HCT116 (cell line): Measurements from ENCODE around the gene OLFML1. TPM values are rescaled to one million over a fixed set of nuclear protein-coding genes. Genes with fewer than 3 reads are reported as not detected.

Source experiments
- ATAC-seq: fragments of 200-7000 bp; cut with Tn5 transposase; 2 replicates; pipeline ENCODE4 v1.9.1; 2020; ENCODE audit warnings: mild to moderate bottlenecking, moderate library complexity
- BruUV-seq: library from RNA; stranded (reverse); fragments of 400-500 nt; replicated peaks from 2 replicates; lab custom pipeline; 2021; lab: Mats Ljungman, UMichigan
- CTCF ChIA-PET: fragments of 300-600 bp; sonication (Branson Sonifier 250); formaldehyde crosslinking; loops from one replicate; lab custom pipeline; 2021; ENCODE audit warnings: antibody characterized with exemption; lab: Charles Lee
- POLR2A ChIA-PET: fragments of 300-600, 350-600 bp; sonication (Branson Sonifier 250); formaldehyde crosslinking; loops from one replicate; lab custom pipeline; 2021; ENCODE audit warnings: antibody characterized with exemption; lab: Charles Lee
- RAD21 ChIA-PET, 2 experiments: fragments of 300-600 bp; sonication (Branson Sonifier 250); formaldehyde crosslinking; loops; one replicate each; lab custom pipeline; 2023; ENCODE audit warnings: low total read pairs in 2 of 2; ENCODE audit not compliant: uncharacterized antibody in 2 of 2, unreplicated experiment in 2 of 2, low non-redundant PET in 1 of 2; lab: Charles Lee
- DNase-seq: peaks from one replicate; pipeline ENCODE4 v3.0.0-alpha.2; 2010; ENCODE audit warnings: low read depth, low spot score
- H2AFZ ChIP-seq: fragments of 200-600 bp; shearing (Covaris generic), sonication (generic); 2 replicates; pipeline ENCODE4 v1.6.1; 2017; ENCODE audit warnings: low read depth, mixed run types, mixed read lengths, antibody characterized with exemption, low read length; ENCODE audit not compliant: poor library complexity, severe bottlenecking
- H3K27ac ChIP-seq: 2 replicates; pipeline ENCODE4 v1.5.1; 2012; ENCODE audit warnings: low read depth, low read length
- H3K27me3 ChIP-seq: fragments of 200-600 bp; sonication (generic); 2 replicates; pipeline ENCODE4 v1.6.1; 2016; ENCODE audit warnings: mixed run types, low read length, mixed read lengths; ENCODE audit not compliant: insufficient read depth
- H3K36me3 ChIP-seq, 2 experiments: fragments of 200-500 bp in 1 of 2; fragments of 200-600 bp in 1 of 2; sonication (Bioruptor generic) in 1 of 2; sonication (generic) in 1 of 2; 2 replicates each; pipeline versions ENCODE4 v1.5.1 to v1.6.1; 2014 to 2016; ENCODE audit warnings: low read length in 2 of 2, inconsistent platforms in 1 of 2, mixed read lengths in 1 of 2, mixed run types in 1 of 2; ENCODE audit not compliant: insufficient read depth in 2 of 2, control insufficient read depth in 1 of 2
- H3K4me1 ChIP-seq, 2 experiments: fragments of 200-600 bp in 1 of 2; sonication (generic) in 1 of 2; 2 replicates each; pipeline versions ENCODE4 v1.5.1 to v1.6.1; 2012 to 2017; ENCODE audit warnings: low read length in 2 of 2, inconsistent platforms in 1 of 2, mild to moderate bottlenecking in 1 of 2, mixed read lengths in 1 of 2, mixed run types in 1 of 2, moderate library complexity in 1 of 2; ENCODE audit not compliant: insufficient read depth in 2 of 2, control insufficient read depth in 1 of 2
- H3K4me2 ChIP-seq: fragments of 200-600 bp; sonication (generic); 2 replicates; pipeline ENCODE4 v1.6.1; 2017; ENCODE audit warnings: mixed run types, low read length, mixed read lengths
- H3K4me3 ChIP-seq, 2 experiments: fragments of 200-600 bp in 1 of 2; sonication (generic) in 1 of 2; replicated peaks in 1 of 2; 2 replicates each; pipeline ENCODE4 v1.5.1; 2011 to 2016; ENCODE audit warnings: low read length in 2 of 2, control low read depth in 1 of 2, low read depth in 1 of 2, mild to moderate bottlenecking in 1 of 2, mixed read lengths in 1 of 2, mixed run types in 1 of 2
- H3K79me2 ChIP-seq: fragments of 200-600 bp; sonication (generic); 2 replicates; pipeline ENCODE4 v1.6.1; 2017; ENCODE audit warnings: mild to moderate bottlenecking, mixed run types, low read length, moderate library complexity, mixed read lengths; ENCODE audit not compliant: insufficient read depth
- H3K9ac ChIP-seq: fragments of 200-600 bp; sonication (generic); 2 replicates; pipeline ENCODE4 v1.6.1; 2016; ENCODE audit warnings: low read length, mixed read lengths
- H3K9me2 ChIP-seq: fragments of 200-600 bp; sonication (generic), shearing (Covaris generic); 2 replicates; pipeline ENCODE4 v1.6.1; 2017; ENCODE audit warnings: mixed run types, mild to moderate bottlenecking, moderate library complexity; ENCODE audit not compliant: insufficient read depth
- H3K9me3 ChIP-seq, 2 experiments: fragments of 200-500 bp in 1 of 2; fragments of 200-600 bp in 1 of 2; sonication (Bioruptor generic) in 1 of 2; sonication (generic) in 1 of 2; 2 replicates each; pipeline ENCODE4 v1.6.1; 2014 to 2017; ENCODE audit warnings: low read length in 2 of 2, mixed read lengths in 2 of 2, inconsistent platforms in 1 of 2, low read depth in 1 of 2, mild to moderate bottlenecking in 1 of 2, mixed run types in 1 of 2, moderate library complexity in 1 of 2; ENCODE audit not compliant: control insufficient read depth in 1 of 2, insufficient read depth in 1 of 2
- H4K20me1 ChIP-seq: fragments of 200-600 bp; sonication (generic), shearing (Covaris generic); 2 replicates; pipeline ENCODE4 v1.6.1; 2017; ENCODE audit warnings: mixed run types, mild to moderate bottlenecking, moderate library complexity; ENCODE audit not compliant: insufficient read depth
- CTCF ChIP-seq, 3 experiments: fragments of 200-600 bp in 1 of 3; sonication (generic) in 1 of 3; IDR thresholded peaks in 2 of 3; conservative IDR thresholded peaks in 1 of 3; 2 replicates each; pipeline ENCODE4 v1.5.1; 2012 to 2017; ENCODE audit warnings: low read depth in 2 of 3, low read length in 2 of 3, antibody characterized with exemption in 1 of 3, borderline replicate concordance in 1 of 3, control low read depth in 1 of 3, mild to moderate bottlenecking in 1 of 3, mixed read lengths in 1 of 3, mixed run types in 1 of 3, moderate library complexity in 1 of 3; ENCODE audit not compliant: insufficient read depth in 1 of 3
- FOSL1 ChIP-seq: IDR thresholded peaks from 2 replicates; pipeline ENCODE4 v1.6.1; 2012; ENCODE audit warnings: low read depth
- POLR2AphosphoS5 ChIP-seq: IDR thresholded peaks from 2 replicates; pipeline ENCODE4 v1.6.1; 2011; ENCODE audit warnings: mild to moderate bottlenecking, low read depth, low read length, moderate library complexity
- RAD21 ChIP-seq: IDR thresholded peaks from 2 replicates; pipeline ENCODE4 v1.6.1; 2012; ENCODE audit warnings: low read depth, mild to moderate bottlenecking
- SIN3A ChIP-seq: IDR thresholded peaks from 2 replicates; pipeline ENCODE4 v1.6.1; 2012; ENCODE audit warnings: low read depth
- intact Hi-C: fragments of 100-400 bp; cut with micrococcal nuclease; formaldehyde crosslinking; loops from 2 replicates; pipeline ENCODE4 v1.10.0; 2022
- total RNA-seq: library from RNA; stranded (reverse); gene quantifications from one replicate; pipeline ENCODE4 v1.2.1, GENCODE V29; 2021; ENCODE audit not compliant: unreplicated experiment

Gene OLFML1
- total RNA-seq, 1 experiment from 2014 or later: not detected

DNA sequence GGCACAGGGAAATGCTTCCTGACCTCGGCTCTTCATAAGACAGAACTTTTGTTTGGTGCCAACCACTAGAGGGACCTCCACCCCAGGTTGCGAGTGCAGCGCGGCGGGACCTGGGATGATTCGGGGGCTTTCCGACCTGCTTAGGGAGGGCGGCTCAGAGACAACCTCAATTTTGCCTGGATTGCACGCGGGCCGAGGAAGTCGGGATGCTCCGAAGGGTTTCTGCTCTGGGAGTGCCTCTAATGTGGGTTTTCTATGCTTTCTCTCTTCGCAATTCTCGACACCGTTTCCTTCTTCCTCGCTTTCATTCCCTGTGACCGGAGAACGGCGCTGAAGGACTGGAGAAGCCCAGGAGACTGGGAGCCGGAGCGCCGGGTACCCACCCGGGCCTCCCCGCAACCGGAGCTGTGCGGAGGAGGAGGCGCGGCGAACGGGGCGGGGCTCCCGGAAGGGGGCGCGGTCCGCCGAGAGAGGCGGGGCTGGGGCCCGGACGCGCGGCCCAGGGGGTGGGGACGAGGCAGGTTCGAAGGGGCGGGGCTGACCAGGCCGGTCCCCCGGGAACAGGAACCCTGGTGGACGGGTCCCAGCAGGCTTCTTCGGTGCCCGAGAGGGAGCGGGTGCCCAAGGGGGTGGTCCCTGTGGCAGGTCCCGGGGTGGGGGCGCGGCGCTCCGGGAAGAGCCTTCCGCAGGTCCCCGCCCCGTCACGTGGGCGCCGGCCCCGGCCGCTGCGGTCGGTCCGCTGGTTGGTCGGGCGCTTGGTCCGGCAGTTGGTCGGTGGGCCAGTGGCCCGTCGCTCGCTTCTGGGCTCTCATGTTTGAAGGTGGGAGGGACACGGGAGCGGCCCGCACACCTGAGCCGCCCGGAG is 28.2 kb downstream of the OLFML1 start, which contains the start of gene PPFIBP2:
PPFIBP2 (plus strand) TSS at position 766 of the 865 bp plus-strand sequence. CDS start 35,477 bp downstream, outside the sequence.
- Histone ChIP-seq H3K4me3 (peak within 1 kb of the TSS; percentile 54 to 74), H3K27ac (peak within 1 kb of the TSS; percentile 63; the same call in 1 of the 2 replicates), H3K4me1 (peaks cover 8 to 19% of the 10 kb centered on the region in 2 experiments; a peak in 3 of 4 replicates), H4K20me1 (no peaks in the 10 kb centered on the region), H3K9me3 (no peaks in the 10 kb centered on the region), H3K79me2 (no peaks in the 10 kb centered on the region), H3K9me2 (no peaks in the 10 kb centered on the region), H2AFZ (peak within 1 kb of the TSS; percentile 89), H3K4me2 (peak within 1 kb of the TSS; percentile 93), H3K27me3 (no peaks in the 10 kb centered on the region; the same call in 1 of the 2 replicates), H3K9ac (peak within 1 kb of the TSS; percentile 50), H3K36me3 (no peaks in the 10 kb centered on the region)
- DNase-seq (peak; percentile 40), ATAC-seq (peak; percentile 92)
- TF ChIP-seq FOSL1 (no peak), RAD21 (peak; percentile 65), CTCF (IDR thresholded peaks at IDR 0.05 in 2 of 3, conservative IDR thresholded peaks at IDR 0.05 in 1 of 3; ENCODE audit: borderline replicate concordance in 1 of 3, insufficient read depth in 1 of 3, low read depth in 2 of 3, low read length in 2 of 3) (peak; percentile 67 to 74 (median 67); a peak in 5 of 6 replicates), SIN3A (no peak), POLR2AphosphoS5 (peak; percentile 51)
- intact Hi-C loops: loop anchor here (5.0 kb wide), 1 partner anchor 154 kb away; no protein-coding TSS in a partner anchor
- ChIA-PET POLR2A (no interaction called here), CTCF (interaction anchor here (1.3 to 2.5 kb wide), 3 partner anchors 8 to 144 kb away, joined by 4 to 14 read pairs (median 5); no protein-coding TSS in a partner anchor), RAD21 (interaction anchor here (0.8 to 1.2 kb wide), 2 partner anchors 144 to 152 kb away, joined by 3 to 4 read pairs; no protein-coding TSS in a partner anchor)
- no TSS peak for BruUV-seq
